ENCODE data around the gene GBX1. TPM values are rescaled to one million over a fixed set of nuclear protein-coding genes. Genes with fewer than 3 reads are reported as not detected.

The GBX1 gene
- total RNA-seq, 2 experiments from 2014 or later, result not detected

GRCh38 chr7:151115121-151115835 lies 52.2 kb downstream of the GBX1 start:
- no TSS peak for BruUV-seq (replicated peaks)
- no peak for TF ChIP-seq CTCF (conservative IDR thresholded peaks at IDR 0.05; ENCODE audit: low read length)
- TF ChIP-seq EZH2phosphoT487 (IDR thresholded peaks at IDR 0.05; ENCODE audit: borderline replicate concordance, low read depth, low read length), result no peak

GRCh38 chr7:151114151-151115090 lies 53.1 kb downstream of the GBX1 start:
- no peaks in the 10 kb centered on the region for H4K20me1 ChIP-seq (ENCODE audit: insufficient read depth, low read length)
- no peak overlapping the region for H3K4me2 ChIP-seq (ENCODE audit: low read length)
- H3K4me3 ChIP-seq (ENCODE audit: low read depth, low read length, poor library complexity, severe bottlenecking), result no peak overlapping the region
- no peak overlapping the region for H2AFZ ChIP-seq (ENCODE audit: low read length)
- TF ChIP-seq EZH2phosphoT487 (IDR thresholded peaks at IDR 0.05; ENCODE audit: borderline replicate concordance, low read depth, low read length), result no peak
- no peak for TF ChIP-seq CTCF (conservative IDR thresholded peaks at IDR 0.05; ENCODE audit: low read length)
- no peaks in the 10 kb centered on the region for H3K9me2 ChIP-seq (ENCODE audit: insufficient read depth, low read length)
- H3K79me2 ChIP-seq (ENCODE audit: insufficient read depth, low read depth, low read length), result no peaks in the 10 kb centered on the region
- no peak for DNase-seq (ENCODE audit: low spot score)
- no peak overlapping the region for H3K27ac ChIP-seq (ENCODE audit: low read depth, low read length, poor library complexity, severe bottlenecking)
- H3K36me3 ChIP-seq (ENCODE audit: insufficient read depth, low read length), result no peaks in the 10 kb centered on the region
- intact Hi-C loops (cut with micrococcal nuclease; ENCODE audit: unreplicated experiment), result loop anchor here (5.0 to 10.0 kb wide), 2 partner anchors 97 to 220 kb away; no protein-coding TSS in a partner anchor
- ChIA-PET CTCF (ENCODE audit: unreplicated experiment) (no interaction called here), POLR2A (no interaction called here)
- no peaks in the 10 kb centered on the region for H3K9me3 ChIP-seq (ENCODE audit: low read length)
- BruUV-seq (replicated peaks), result no TSS peak
- no peaks in the 10 kb centered on the region for H3K4me1 ChIP-seq (ENCODE audit: insufficient read depth, low read length, poor library complexity, severe bottlenecking)

More at GRCh38 chr7:151115121-151115835, 52.2 kb downstream of the GBX1 start:
- Histone ChIP-seq H3K4me2 (ENCODE audit: low read length) (no peak overlapping the region), H4K20me1 (ENCODE audit: insufficient read depth, low read length) (no peaks in the 10 kb centered on the region), H3K9me2 (ENCODE audit: insufficient read depth, low read length) (no peaks in the 10 kb centered on the region), H3K79me2 (ENCODE audit: insufficient read depth, low read depth, low read length) (no peaks in the 10 kb centered on the region), H3K27ac (ENCODE audit: low read depth, low read length, poor library complexity, severe bottlenecking) (no peak overlapping the region), H2AFZ (ENCODE audit: low read length) (no peak overlapping the region), H3K9me3 (ENCODE audit: low read length) (no peaks in the 10 kb centered on the region), H3K4me3 (ENCODE audit: low read depth, low read length, poor library complexity, severe bottlenecking) (no peak overlapping the region), H3K36me3 (ENCODE audit: insufficient read depth, low read length) (no peaks in the 10 kb centered on the region), H3K4me1 (ENCODE audit: insufficient read depth, low read length, poor library complexity, severe bottlenecking) (no peaks in the 10 kb centered on the region)
- DNase-seq (ENCODE audit: low spot score), result no peak
- POLR2A ChIA-PET, result no interaction called here
- CTCF ChIA-PET (ENCODE audit: unreplicated experiment), result no interaction called here
- intact Hi-C loops (cut with micrococcal nuclease; ENCODE audit: unreplicated experiment), result loop anchor here (10.0 kb wide), 1 partner anchor 220 kb away; no protein-coding TSS in a partner anchor

Data from OCI-LY7 (cell line).